ENCODE data around the gene PLG.
"Not testable (repeated sequence)": the region's sequence is repeated elsewhere in the genome, so short reads cannot be mapped to it uniquely, and the experiment has no call there.

PLG gene

DNA sequence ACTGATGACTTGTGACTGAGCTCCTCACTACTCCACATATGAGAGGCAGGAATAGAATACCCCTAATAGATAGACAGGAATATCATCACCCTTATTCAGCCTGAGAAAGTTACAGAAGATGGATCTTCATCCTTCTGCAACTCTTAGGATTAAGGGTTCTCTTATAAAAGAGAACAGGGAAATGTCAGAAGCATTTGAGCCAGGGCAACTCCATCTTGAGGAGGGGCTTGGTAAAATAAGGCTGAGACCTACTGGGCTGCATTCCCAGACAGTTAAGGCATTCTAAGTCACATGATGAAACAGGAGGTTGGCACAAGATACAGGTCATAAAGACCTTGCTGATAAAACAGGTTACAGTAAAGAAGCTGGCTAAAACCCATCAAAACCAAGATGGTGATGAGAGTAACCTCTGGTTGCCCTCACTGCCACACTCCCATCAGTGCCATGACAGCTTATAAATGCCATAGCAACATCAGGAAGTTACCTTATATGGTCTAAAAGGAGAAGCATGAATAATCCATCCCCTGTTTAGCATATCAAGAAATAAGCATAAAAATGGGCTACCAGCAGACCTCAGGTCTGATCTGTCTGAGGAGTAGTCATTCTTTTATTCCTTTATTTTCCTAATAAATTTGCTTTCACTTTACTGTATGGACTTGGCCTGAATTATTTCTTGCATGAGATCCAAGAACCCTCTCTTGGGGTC lies 97.9 kb downstream of the PLG start:
- no peak for TF ChIP-seq MYC (IDR thresholded peaks at IDR 0.05; ENCODE audit: low read depth, low read length)
- DNase-seq (ENCODE audit: low read depth): no peak
- no peak overlapping the region for H3K4me3 ChIP-seq (ENCODE audit: low read depth, low read length)

DNA sequence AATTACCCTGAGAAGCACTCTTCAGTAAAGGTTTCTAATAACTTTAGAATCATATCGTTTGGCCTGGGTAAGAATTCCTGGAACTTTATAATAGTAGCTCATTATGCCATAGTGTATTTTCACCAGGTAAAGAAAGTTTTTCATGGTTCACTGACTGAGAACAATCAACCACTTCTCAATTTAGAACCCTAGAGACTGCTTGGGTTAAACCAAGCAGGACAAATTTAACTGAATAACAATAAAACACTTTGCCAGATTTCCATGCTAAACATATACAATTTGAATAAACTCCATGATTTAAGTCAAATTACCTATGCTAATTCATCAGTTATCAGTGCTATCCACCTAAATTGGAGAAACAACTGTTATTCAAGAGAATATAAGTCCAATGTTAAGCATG lies 99.4 kb downstream of the PLG start:
- DNase-seq (ENCODE audit: low read depth): no peak
- no peak overlapping the region for H3K4me3 ChIP-seq (ENCODE audit: low read depth, low read length)
- TF ChIP-seq POLR2A (IDR thresholded peaks at IDR 0.05; ENCODE audit: extremely low read depth, insufficient read length): no peak
- TF ChIP-seq, protein P1, sequence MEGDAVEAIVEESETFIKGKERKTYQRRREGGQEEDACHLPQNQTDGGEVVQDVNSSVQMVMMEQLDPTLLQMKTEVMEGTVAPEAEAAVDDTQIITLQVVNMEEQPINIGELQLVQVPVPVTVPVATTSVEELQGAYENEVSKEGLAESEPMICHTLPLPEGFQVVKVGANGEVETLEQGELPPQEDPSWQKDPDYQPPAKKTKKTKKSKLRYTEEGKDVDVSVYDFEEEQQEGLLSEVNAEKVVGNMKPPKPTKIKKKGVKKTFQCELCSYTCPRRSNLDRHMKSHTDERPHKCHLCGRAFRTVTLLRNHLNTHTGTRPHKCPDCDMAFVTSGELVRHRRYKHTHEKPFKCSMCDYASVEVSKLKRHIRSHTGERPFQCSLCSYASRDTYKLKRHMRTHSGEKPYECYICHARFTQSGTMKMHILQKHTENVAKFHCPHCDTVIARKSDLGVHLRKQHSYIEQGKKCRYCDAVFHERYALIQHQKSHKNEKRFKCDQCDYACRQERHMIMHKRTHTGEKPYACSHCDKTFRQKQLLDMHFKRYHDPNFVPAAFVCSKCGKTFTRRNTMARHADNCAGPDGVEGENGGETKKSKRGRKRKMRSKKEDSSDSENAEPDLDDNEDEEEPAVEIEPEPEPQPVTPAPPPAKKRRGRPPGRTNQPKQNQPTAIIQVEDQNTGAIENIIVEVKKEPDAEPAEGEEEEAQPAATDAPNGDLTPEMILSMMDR (IDR thresholded peaks at IDR 0.05; ENCODE audit: low read depth, low read length): no peak
- TF ChIP-seq MYC (IDR thresholded peaks at IDR 0.05; ENCODE audit: low read depth, low read length): no peak
- TF ChIP-seq, protein P2, sequence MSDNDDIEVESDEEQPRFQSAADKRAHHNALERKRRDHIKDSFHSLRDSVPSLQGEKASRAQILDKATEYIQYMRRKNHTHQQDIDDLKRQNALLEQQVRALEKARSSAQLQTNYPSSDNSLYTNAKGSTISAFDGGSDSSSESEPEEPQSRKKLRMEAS (IDR thresholded peaks at IDR 0.05; ENCODE audit: low read depth, low read length): no peak

DNA sequence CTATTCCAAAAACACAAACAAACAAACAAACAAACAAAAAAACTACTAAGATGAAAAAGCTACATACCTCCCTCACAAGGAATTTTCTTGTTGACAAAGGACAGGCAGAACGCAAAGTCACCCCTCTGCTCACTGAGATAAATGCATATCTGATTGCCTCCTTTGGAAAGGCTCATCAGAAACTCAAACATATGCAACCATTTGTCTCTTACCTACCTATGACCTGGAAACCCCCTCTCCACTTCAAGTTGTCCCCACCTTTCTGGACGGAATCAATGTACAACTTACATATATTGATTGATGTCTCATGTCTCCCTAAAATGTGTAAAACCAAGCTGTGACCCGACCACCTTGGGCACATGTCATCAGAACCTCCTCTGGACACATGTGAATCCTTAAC lies 100.0 kb downstream of the PLG start:
- H3K4me3 ChIP-seq (ENCODE audit: low read depth, low read length); DNase-seq (ENCODE audit: low read depth): not testable (repeated sequence)
